ENCODE measurements around the gene RALGPS1.

RALGPS1 gene

DNA sequence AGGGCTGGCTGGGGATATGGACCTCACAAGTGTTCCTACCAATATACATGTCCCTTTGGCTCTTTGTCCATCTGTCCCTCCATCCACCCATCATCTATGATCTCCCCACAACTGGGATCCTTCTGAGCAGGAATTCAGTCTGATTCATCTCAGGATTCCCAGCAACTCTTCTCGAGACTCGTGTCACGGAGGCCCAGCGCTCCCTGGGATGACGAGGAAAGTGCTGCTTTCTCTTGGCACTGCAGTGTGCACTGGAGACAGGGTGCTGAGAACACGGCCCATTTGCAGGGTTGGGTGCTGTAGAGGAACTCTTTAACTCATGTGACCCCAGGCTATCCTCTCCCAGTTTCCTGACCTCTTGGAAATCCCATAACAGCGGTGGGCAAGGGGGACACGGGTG lies 135.0 kb downstream of the RALGPS1 start:
- H3K27ac ChIP-seq, result no peak overlapping the region
- H3K4me3 ChIP-seq (ENCODE audit: low read depth in 1 of 2, low read length in 1 of 2), result no peak overlapping the region
- TF ChIP-seq, protein P1, sequence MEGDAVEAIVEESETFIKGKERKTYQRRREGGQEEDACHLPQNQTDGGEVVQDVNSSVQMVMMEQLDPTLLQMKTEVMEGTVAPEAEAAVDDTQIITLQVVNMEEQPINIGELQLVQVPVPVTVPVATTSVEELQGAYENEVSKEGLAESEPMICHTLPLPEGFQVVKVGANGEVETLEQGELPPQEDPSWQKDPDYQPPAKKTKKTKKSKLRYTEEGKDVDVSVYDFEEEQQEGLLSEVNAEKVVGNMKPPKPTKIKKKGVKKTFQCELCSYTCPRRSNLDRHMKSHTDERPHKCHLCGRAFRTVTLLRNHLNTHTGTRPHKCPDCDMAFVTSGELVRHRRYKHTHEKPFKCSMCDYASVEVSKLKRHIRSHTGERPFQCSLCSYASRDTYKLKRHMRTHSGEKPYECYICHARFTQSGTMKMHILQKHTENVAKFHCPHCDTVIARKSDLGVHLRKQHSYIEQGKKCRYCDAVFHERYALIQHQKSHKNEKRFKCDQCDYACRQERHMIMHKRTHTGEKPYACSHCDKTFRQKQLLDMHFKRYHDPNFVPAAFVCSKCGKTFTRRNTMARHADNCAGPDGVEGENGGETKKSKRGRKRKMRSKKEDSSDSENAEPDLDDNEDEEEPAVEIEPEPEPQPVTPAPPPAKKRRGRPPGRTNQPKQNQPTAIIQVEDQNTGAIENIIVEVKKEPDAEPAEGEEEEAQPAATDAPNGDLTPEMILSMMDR (IDR thresholded peaks at IDR 0.05), result no peak
- H3K4me1 ChIP-seq (ENCODE audit: control insufficient read depth in 1 of 2, insufficient read depth in 1 of 2, low read depth in 1 of 2, low read length in 1 of 2), result peaks cover 0 to 6% of the 10 kb centered on the region in 2 experiments
- H3K9me3 ChIP-seq, result no peaks in the 10 kb centered on the region
- H3K27me3 ChIP-seq, result no peaks in the 10 kb centered on the region
- H3K36me3 ChIP-seq, result peaks cover 16% of the 10 kb centered on the region

GRCh38 chr9:127050152-127050551 lies 135.6 kb downstream of the RALGPS1 start:
- TF ChIP-seq, protein P1 (IDR thresholded peaks at IDR 0.05), result no peak
- H3K9me3 ChIP-seq, result no peaks in the 10 kb centered on the region
- no peaks in the 10 kb centered on the region for H3K27me3 ChIP-seq
- H3K4me1 ChIP-seq (ENCODE audit: control insufficient read depth in 1 of 2, insufficient read depth in 1 of 2, low read depth in 1 of 2, low read length in 1 of 2), result peaks cover 0 to 6% of the 10 kb centered on the region in 2 experiments
- no peak overlapping the region for H3K4me3 ChIP-seq (ENCODE audit: low read depth in 1 of 2, low read length in 1 of 2)
- no peak overlapping the region for H3K27ac ChIP-seq
- H3K36me3 ChIP-seq, result peaks cover 16% of the 10 kb centered on the region

DNA sequence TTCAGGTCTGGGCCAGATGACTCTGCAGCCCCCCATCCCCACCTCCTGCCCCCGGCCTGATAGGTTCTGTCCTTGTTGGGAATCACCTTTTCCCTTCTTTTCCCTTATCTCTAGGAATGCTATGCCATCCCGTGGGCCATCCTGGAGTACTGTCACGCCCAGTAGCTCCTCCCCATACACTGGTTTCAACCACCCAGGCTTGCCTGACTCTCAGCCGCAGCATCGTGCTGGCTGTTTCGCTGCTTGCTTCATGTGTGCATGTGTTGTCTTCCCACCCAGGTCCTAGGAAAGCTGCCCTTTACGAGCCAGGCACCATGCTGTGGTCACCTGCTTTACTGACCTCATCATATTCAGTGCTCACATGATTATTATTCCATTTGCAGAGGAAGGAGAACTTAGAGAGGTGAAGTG lies 136.0 kb downstream of the RALGPS1 start:
- H3K4me3 ChIP-seq (ENCODE audit: low read depth in 1 of 2, low read length in 1 of 2), result no peak overlapping the region
- peaks cover 16% of the 10 kb centered on the region for H3K36me3 ChIP-seq
- peaks cover 0 to 6% of the 10 kb centered on the region in 2 experiments for H3K4me1 ChIP-seq (ENCODE audit: control insufficient read depth in 1 of 2, insufficient read depth in 1 of 2, low read depth in 1 of 2, low read length in 1 of 2)
- H3K27me3 ChIP-seq, result no peaks in the 10 kb centered on the region
- no peak overlapping the region for H3K27ac ChIP-seq
- TF ChIP-seq, protein P1 (IDR thresholded peaks at IDR 0.05), result no peak
- no peaks in the 10 kb centered on the region for H3K9me3 ChIP-seq

DNA sequence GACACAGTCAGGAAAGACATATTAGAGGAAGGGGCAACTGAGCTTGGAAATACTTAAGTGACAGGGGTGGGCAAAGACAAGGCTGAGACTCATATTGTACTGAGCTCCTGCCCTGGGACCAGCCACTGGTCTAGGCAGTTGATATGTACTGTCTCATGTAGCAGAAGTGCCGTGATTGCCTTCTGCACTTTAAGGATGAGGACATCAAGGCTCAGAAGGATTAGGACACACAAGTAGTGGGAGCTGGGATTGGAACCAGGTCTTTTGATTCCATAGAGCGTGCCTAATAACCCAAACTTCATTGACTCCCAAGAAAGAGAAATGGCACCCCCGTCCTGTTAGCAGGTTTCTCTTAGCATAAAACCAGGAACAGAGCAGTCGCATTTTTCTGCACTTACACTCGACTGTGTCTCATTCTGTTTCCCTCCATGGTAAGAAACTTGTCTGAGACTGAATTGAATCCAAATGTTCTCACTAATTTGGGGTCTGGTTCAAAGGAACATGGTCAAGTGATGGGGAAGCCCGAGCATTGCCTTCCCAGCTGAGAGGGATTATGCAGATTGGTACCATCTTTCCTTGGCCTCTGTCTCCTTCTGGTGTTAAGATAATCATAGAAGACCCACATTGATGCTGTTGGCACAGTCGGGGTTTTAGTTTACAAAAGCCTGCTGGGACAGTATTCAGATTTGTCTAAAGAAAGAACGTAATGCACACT lies 137.5 kb downstream of the RALGPS1 start:
- Histone ChIP-seq H3K9me3 (no peaks in the 10 kb centered on the region), H3K4me1 (ENCODE audit: control insufficient read depth in 1 of 2, insufficient read depth in 1 of 2, low read depth in 1 of 2, low read length in 1 of 2) (peaks cover 0 to 6% of the 10 kb centered on the region in 2 experiments), H3K4me3 (ENCODE audit: low read depth in 1 of 2, low read length in 1 of 2) (no peak overlapping the region), H3K27ac (no peak overlapping the region), H3K36me3 (peaks cover 16% of the 10 kb centered on the region), H3K27me3 (no peaks in the 10 kb centered on the region)
- TF ChIP-seq, protein P1 (IDR thresholded peaks at IDR 0.05), result no peak

DNA sequence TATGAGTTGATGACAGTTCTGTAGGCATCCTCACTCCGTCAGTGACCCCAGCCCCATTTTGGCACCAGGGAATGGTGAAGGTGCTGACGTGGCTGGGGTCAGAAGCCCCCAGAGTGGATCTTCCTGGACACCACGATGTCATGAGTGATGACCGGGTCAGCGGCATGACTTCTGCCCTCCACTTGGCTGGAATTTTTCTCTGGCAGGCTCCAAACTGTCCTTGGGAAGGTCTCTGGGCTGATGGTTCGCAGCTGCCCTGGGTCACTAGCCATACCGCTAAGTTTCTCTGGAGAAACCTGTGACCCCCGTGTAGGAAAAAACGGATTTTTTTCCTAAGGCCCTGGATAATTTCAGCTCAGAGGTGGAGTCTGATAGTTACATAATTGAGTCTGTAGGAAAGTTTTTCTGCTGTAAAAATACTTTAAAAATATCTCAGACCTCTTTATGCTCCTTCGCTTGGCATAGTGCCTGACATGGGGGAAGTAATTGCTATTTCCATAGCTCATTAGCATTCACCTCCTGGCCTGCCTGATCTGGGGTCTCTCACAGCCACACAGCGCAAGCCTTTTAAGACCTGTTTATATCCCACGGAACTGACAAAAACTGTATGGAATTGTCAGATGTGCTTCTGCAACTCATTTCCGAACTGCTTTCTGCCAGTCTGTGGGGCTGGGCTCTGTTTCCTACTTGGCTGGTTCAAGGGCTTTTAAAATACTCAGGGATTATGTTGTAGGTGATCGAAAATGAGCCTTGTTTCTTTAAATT lies 138.7 kb downstream of the RALGPS1 start:
- peaks cover 0 to 6% of the 10 kb centered on the region in 2 experiments for H3K4me1 ChIP-seq (ENCODE audit: control insufficient read depth in 1 of 2, insufficient read depth in 1 of 2, low read depth in 1 of 2, low read length in 1 of 2)
- H3K36me3 ChIP-seq, result peaks cover 16% of the 10 kb centered on the region
- H3K27ac ChIP-seq, result no peak overlapping the region
- TF ChIP-seq, protein P1 (IDR thresholded peaks at IDR 0.05), result no peak
- H3K4me3 ChIP-seq (ENCODE audit: low read depth in 1 of 2, low read length in 1 of 2), result no peak overlapping the region
- no peaks in the 10 kb centered on the region for H3K27me3 ChIP-seq
- H3K9me3 ChIP-seq, result no peaks in the 10 kb centered on the region
